HFFc6 (cell line): ENCODE data around the gene PSMG2. TPM values are rescaled to one million over a fixed set of nuclear protein-coding genes. Genes with fewer than 3 reads are reported as not detected.
A peak's percentile ranks its signal among the peaks of the same experiment; 100 is the strongest.

Experiments used
- DNase-seq: peaks from one replicate; pipeline ENCODE4 v3.0.0-alpha.2; 2018
- H3K27ac Mint-ChIP-seq: 2 replicates; pipeline ENCODE4 v1.8.0; 2020; ENCODE audit warnings: mild to moderate bottlenecking, mixed read lengths
- H3K27me3 Mint-ChIP-seq: 2 replicates; pipeline ENCODE4 v1.8.0; 2021; ENCODE audit warnings: mild to moderate bottlenecking, moderate library complexity, mixed read lengths; ENCODE audit not compliant: insufficient read depth
- H3K36me3 Mint-ChIP-seq: 2 replicates; pipeline ENCODE4 v1.8.0; 2021; ENCODE audit warnings: low read depth, mixed read lengths
- H3K4me1 Mint-ChIP-seq: 2 replicates; pipeline ENCODE4 v1.8.0; 2020; ENCODE audit warnings: low read depth, mixed read lengths
- H3K4me3 Mint-ChIP-seq: 2 replicates; pipeline ENCODE4 v1.8.0; 2020; ENCODE audit warnings: mild to moderate bottlenecking, moderate library complexity, mixed read lengths
- H3K9me3 Mint-ChIP-seq: 2 replicates; pipeline ENCODE4 v1.8.0; 2020; ENCODE audit warnings: mild to moderate bottlenecking, mixed read lengths
- total RNA-seq, 6 experiments: library from RNA; stranded (reverse); fragmentation: NEBNext Ultra II Directional; extraction: Animal tissue kit (Norgen Biotek cat#: 25700); gene quantifications; 2 replicates in 1 of 6; 3 replicates in 5 of 6; pipeline ENCODE4 v1.2.3, GENCODE V29; 2021
- TF ChIP-seq, protein P1 (sequence below): fragments of 200-600 bp; sonication (generic); IDR thresholded peaks from 2 replicates; pipeline ENCODE4 v1.5.0; 2021; ENCODE audit warnings: antibody characterized with exemption, mild to moderate bottlenecking

The PSMG2 gene
- total RNA-seq, 6 experiments from 2014 or later: 55.9 to 78.3 (median 70.4) TPM

DNA sequence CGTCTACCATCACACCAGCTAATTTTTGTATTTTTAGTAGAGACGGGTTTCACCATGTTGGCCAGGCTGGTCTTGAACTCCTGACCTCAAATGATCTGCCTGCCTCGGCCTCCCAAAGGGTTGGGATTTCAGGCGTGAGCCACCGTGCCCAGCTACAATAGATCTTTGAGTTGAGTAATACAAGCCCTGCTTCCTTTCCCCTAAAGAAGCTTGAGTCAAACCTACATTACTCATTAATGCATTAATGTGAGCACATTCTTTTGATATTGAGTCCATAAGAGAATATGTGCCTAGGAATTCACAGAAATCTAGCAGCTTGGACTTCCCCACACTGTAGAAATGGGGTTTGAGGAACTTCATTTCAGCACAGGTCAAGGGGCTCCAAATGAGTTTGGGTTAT is 39.6 kb downstream of the PSMG2 start:
- H3K4me1 Mint-ChIP-seq: peaks cover 48% of the 10 kb centered on the region
- no peaks in the 10 kb centered on the region for H3K36me3 Mint-ChIP-seq
- peak; percentile 82 for DNase-seq
- peaks cover 3% of the 10 kb centered on the region; the same call in 1 of the 2 replicates for H3K9me3 Mint-ChIP-seq
- peak overlapping the region; percentile 92 for H3K27ac Mint-ChIP-seq
- H3K4me3 Mint-ChIP-seq: peak overlapping the region; percentile 71
- H3K27me3 Mint-ChIP-seq: no peaks in the 10 kb centered on the region
- TF ChIP-seq, protein P1, sequence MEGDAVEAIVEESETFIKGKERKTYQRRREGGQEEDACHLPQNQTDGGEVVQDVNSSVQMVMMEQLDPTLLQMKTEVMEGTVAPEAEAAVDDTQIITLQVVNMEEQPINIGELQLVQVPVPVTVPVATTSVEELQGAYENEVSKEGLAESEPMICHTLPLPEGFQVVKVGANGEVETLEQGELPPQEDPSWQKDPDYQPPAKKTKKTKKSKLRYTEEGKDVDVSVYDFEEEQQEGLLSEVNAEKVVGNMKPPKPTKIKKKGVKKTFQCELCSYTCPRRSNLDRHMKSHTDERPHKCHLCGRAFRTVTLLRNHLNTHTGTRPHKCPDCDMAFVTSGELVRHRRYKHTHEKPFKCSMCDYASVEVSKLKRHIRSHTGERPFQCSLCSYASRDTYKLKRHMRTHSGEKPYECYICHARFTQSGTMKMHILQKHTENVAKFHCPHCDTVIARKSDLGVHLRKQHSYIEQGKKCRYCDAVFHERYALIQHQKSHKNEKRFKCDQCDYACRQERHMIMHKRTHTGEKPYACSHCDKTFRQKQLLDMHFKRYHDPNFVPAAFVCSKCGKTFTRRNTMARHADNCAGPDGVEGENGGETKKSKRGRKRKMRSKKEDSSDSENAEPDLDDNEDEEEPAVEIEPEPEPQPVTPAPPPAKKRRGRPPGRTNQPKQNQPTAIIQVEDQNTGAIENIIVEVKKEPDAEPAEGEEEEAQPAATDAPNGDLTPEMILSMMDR: no peak

DNA sequence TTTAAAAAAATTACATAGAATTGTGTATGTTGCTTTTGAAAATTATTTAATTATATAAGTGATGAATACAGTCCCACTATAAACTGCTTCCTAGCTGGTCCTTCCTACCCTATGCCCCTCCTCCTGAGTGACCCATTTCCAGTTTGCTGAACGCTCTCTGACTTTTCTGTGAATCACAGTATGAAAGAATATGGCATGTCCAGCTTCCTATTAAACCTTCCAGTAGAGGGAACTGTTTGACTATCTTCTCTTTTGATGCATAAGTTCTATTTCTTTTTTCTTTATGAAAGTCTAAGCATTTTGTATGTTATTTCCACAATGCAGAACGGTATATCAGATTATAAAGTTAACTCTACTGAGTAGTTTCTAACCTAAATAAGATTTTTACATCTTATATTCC is 41.3 kb downstream of the PSMG2 start:
- Mint-ChIP-seq H3K4me3 (no peak overlapping the region), H3K36me3 (no peaks in the 10 kb centered on the region), H3K27ac (peak overlapping the region; percentile 20; the same call in 1 of the 2 replicates), H3K9me3 (peaks cover 3% of the 10 kb centered on the region; the same call in 1 of the 2 replicates), H3K27me3 (peaks cover 1% of the 10 kb centered on the region; the same call in 1 of the 2 replicates), H3K4me1 (peaks cover 62% of the 10 kb centered on the region)
- peak; percentile 75 for DNase-seq
- TF ChIP-seq, protein P1: peak; percentile 81

DNA sequence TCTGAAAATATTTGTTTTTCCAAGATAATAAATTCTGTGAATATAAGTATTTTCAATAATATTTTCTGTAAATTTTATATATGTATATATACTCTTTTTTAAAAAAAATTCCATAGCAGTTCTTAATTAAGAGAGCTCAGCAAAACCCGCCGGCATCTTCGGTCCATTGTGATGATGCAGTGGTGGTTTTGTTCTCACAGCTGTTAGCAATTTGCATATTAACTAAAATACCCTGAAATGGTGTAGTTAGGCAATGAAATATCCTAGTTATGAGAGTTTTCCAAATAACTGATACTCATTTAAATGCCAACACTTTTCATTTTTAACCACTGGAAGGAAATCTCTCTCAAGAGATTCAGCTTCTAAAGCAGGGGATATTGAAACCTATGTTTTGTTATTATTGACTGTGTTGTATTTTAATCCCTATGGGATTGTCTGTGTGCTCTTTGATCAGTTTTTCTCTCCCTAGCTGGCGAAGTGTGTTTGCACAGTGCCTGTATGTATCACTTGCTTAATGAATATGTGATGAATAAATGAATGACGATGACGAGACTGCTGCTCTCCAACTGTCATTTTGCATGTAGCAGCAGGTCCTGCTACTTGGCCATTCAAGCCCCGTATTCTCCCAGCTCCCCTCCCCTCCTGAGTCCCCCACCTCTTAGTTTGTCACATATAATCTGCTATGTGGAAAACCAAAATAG is 42.4 kb downstream of the PSMG2 start:
- peaks cover 66% of the 10 kb centered on the region for H3K4me1 Mint-ChIP-seq
- H3K9me3 Mint-ChIP-seq: peaks cover 3% of the 10 kb centered on the region; the same call in 1 of the 2 replicates
- no peaks in the 10 kb centered on the region for H3K36me3 Mint-ChIP-seq
- peaks cover 1% of the 10 kb centered on the region; the same call in 1 of the 2 replicates for H3K27me3 Mint-ChIP-seq
- no peak overlapping the region for H3K4me3 Mint-ChIP-seq
- TF ChIP-seq, protein P1: no peak
- no peak for DNase-seq
- no peak overlapping the region for H3K27ac Mint-ChIP-seq

DNA sequence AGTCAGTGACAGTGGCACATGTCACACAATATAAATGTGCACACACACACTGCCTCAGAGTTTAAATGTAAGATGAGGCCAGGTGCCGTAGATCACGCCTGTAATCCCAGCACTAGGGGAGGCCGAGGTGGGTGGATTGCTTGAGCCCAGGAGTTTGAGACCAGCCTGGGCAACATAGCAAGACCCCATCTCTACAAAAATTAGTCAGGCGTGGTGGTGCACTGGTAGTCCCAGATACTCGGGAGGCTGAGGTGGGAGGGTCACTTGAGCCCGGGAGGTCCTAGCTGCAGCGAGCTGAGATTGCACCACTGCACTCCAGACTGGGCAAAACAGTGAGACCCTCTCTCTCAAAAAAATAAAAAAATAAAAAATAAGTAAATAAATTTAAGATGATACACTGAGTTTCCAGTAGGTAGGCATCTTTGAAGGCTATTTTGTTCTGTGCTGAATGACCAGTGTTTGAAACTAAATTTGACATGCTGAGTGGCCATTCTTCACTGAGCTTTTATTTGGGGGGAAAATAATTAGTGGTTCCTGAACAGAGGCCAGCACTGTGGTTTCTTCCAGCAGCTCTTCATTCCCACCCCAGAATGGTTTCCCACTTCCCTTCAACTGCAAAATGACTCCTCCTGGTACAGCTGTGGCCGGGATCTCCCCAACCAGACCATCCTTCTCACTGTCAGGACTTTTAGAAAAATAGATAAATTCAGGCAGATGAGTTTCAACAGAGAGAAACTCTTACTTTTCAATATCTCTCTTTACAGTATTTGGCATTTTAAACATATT is 44.9 kb downstream of the PSMG2 start:
- TF ChIP-seq, protein P1: no peak
- Mint-ChIP-seq H3K9me3 (no peaks in the 10 kb centered on the region), H3K4me3 (no peak overlapping the region), H3K4me1 (peaks cover 48% of the 10 kb centered on the region), H3K27ac (no peak overlapping the region), H3K36me3 (no peaks in the 10 kb centered on the region), H3K27me3 (peaks cover 5% of the 10 kb centered on the region; the same call in 1 of the 2 replicates)
- no peak for DNase-seq

DNA sequence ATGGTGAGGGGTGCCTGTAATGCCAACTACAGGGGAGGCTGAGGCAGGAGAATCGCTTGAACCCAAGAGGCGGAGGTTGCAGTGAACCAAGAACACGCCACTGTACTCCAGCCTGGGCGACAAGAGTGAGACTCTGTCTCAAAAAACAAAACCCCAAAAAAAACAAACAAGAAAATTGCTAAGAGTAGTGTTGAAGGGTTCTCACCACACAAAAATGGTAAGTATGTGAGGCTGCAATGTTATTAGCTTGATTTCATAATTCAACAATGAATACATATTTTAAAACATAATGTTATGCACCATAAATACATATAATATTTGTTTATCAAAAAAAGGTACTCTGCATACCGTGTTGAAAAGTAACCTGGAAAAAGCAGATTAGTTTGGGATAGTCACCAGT is 45.8 kb downstream of the PSMG2 start:
- DNase-seq: no peak
- peaks cover 40% of the 10 kb centered on the region for H3K4me1 Mint-ChIP-seq
- peaks cover 5% of the 10 kb centered on the region; the same call in 1 of the 2 replicates for H3K27me3 Mint-ChIP-seq
- TF ChIP-seq, protein P1: no peak
- no peak overlapping the region for H3K27ac Mint-ChIP-seq
- H3K4me3 Mint-ChIP-seq: no peak overlapping the region
- H3K9me3 Mint-ChIP-seq: no peaks in the 10 kb centered on the region
- H3K36me3 Mint-ChIP-seq: no peaks in the 10 kb centered on the region
